AG08395 (cell line): ENCODE data around the gene SHFL.

Source experiments
- DNase-seq: peaks from one replicate; pipeline ENCODE4 v3.0.0; 2012; ENCODE audit warnings: mixed read lengths, low spot score

The SHFL gene

GRCh38 chr19:10109528-10109927 is 23.4 kb downstream of the SHFL start:
- DNase-seq: no peak

- DNase-seq: no peak
Observed at GRCh38 chr19:10110076-10110971, 24.2 kb downstream of the SHFL start.

- no peak for DNase-seq
Observed at GRCh38 chr19:10110972-10111317, 24.8 kb downstream of the SHFL start.

- no peak for DNase-seq
Observed at GRCh38 chr19:10111405-10111811, 25.3 kb downstream of the SHFL start, which contains the start of gene P2RY11. Gene P2RY11, plus strand, starts transcription at chr19:10111693. Its CDS starts 29 bp downstream, at chr19:10111722.

- DNase-seq: no peak
Observed at GRCh38 chr19:10112037-10112761, 26.1 kb downstream of the SHFL start.

- peak; percentile 41 for DNase-seq
Observed at GRCh38 chr19:10112895-10113591, 26.9 kb downstream of the SHFL start.

GRCh38 chr19:10113592-10113963 is 27.5 kb downstream of the SHFL start:
- DNase-seq: no peak

GRCh38 chr19:10113964-10114650 is 28.0 kb downstream of the SHFL start:
- DNase-seq: no peak

GRCh38 chr19:10114651-10115391 is 28.7 kb downstream of the SHFL start:
- no peak for DNase-seq

- no peak for DNase-seq
Observed at GRCh38 chr19:10115392-10116084, 29.4 kb downstream of the SHFL start.

GRCh38 chr19:10116085-10116865 is 30.2 kb downstream of the SHFL start:
- DNase-seq: no peak

GRCh38 chr19:10116866-10117616 is 30.9 kb downstream of the SHFL start:
- DNase-seq: no peak

- DNase-seq: no peak
Observed at GRCh38 chr19:10118960-10119359, 32.8 kb downstream of the SHFL start.

- DNase-seq: peak; percentile 82
Observed at GRCh38 chr19:10120538-10121189, 34.5 kb downstream of the SHFL start.

- peak; percentile 70 for DNase-seq
Observed at GRCh38 chr19:10122045-10122444, 35.9 kb downstream of the SHFL start.

GRCh38 chr19:10124429-10124828 is 38.3 kb downstream of the SHFL start:
- DNase-seq: no peak

- DNase-seq: no peak
Observed at GRCh38 chr19:10126213-10126639, 40.1 kb downstream of the SHFL start.

- DNase-seq: no peak
Observed at GRCh38 chr19:10132905-10133304, 46.8 kb downstream of the SHFL start.

- no peak for DNase-seq
Observed at GRCh38 chr19:10133596-10133995, 47.5 kb downstream of the SHFL start.
